Testis (tissue), 3 donors: ENCODE measurements around the gene SEMA3C. TPM values are rescaled to one million over a fixed set of nuclear protein-coding genes. Genes with fewer than 3 reads are reported as not detected.

ENCODE experiments used
- DNase-seq: peaks from one replicate; pipeline ENCODE4 v3.0.0-alpha.2; 2019
- H3K27ac ChIP-seq, 2 donors: fragments of 200-600 bp; sonication (generic); one replicate each; pipeline ENCODE4 v1.5.1; 2019
- H3K27me3 ChIP-seq: fragments of 200-600 bp; sonication (generic); one replicate; pipeline ENCODE4 v1.5.1; 2019
- H3K36me3 ChIP-seq: fragments of 200-600 bp; sonication (generic); one replicate; pipeline ENCODE4 v1.5.1; 2017; ENCODE audit warnings: low read depth; ENCODE audit errors: missing control alignments
- H3K4me1 ChIP-seq: fragments of 200-600 bp; sonication (generic); one replicate; pipeline ENCODE4 v1.5.1; 2019
- H3K4me3 ChIP-seq, 2 donors: fragments of 200-600 bp; sonication (generic); one replicate each; pipeline ENCODE4 v1.5.1; 2017 to 2019
- H3K9me3 ChIP-seq: fragments of 200-600 bp; sonication (generic); one replicate; pipeline ENCODE4 v1.5.1; 2017
- POLR2A ChIP-seq: fragments of 450-650 bp; IDR thresholded peaks from one replicate; pipeline ENCODE4 v1.6.1; 2017; ENCODE audit warnings: antibody characterized with exemption, mild to moderate bottlenecking, moderate library complexity
- WGBS, 2 donors: methylation state at CpG; one replicate each; pipeline ENCODE4 v1.1.5; 2018; 5-methylcytosine and 5-hydroxymethylcytosine counted together
- intact Hi-C: fragments of 100-400 bp; cut with DNase I; formaldehyde crosslinking; loops from one replicate; pipeline ENCODE4 v1.15.1; 2023; ENCODE audit warnings: low total_unique reads
- polyA plus RNA-seq: library from polyadenylated mRNA; stranded (reverse); fragments of 350-450 nt; fragmentation: Illumina TruSeq; extraction: RNeasy Lipid Tissue Mini Kit (QIAGEN cat#74804); gene quantifications from one replicate; pipeline ENCODE4 v1.2.3, GENCODE V29; 2014; ENCODE audit warnings: low read depth, low replicate concordance; ENCODE audit not compliant: insufficient read depth
- total RNA-seq, 2 donors: library from RNA; depleted of rRNA; stranded (reverse); fragments of >200 nt; gene quantifications; one replicate each; pipeline ENCODE4 v1.2.3, GENCODE V29; 2016
- TF ChIP-seq, protein P1 (sequence below), 3 experiments: fragments of 450-650 bp in 2 of 3; fragments of 200-600 bp in 1 of 3; sonication (generic) in 1 of 3; IDR thresholded peaks; one replicate each; pipeline ENCODE4 v1.5.1; 2016 to 2019; ENCODE audit warnings: antibody characterized with exemption in 3 of 3, mild to moderate bottlenecking in 2 of 3, moderate library complexity in 1 of 3

Gene SEMA3C
- total and polyA plus RNA-seq, 3 donors from 2014 or later: 23.1 to 113 (median 78.8) TPM

DNA sequence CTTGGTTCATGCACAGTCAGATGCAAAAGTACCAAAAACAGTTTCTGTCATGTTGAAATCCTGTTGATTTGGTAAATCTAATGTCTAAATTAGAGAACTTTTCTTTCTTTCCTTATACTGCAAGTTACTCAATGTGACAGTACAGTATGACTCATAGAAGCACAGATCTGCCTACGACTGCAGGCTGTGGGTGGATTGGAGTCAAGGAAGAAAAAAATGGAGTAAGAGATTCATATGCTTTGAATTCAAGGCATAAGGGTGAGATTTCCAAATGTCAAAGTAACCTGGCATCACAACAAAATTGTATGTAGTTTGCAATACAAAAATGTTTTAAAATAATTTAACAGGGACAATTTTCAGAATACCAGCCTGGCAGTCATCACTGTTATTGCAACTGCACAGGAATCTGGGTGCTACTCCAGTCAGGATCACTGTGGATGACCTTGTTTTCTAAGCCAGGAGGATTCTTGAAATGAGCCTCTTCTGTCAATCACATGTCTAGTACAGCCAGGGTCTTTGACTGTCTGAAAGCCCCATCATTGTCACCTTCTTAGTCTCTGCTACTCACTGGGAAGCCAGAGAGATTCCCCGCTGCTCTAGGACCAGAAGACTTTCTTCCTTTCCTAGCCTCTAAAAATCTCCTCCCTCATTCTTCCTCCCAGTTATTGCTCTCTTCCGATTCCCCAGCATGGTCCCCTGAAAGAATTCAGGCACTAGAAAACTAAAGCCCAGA, 196.8 kb downstream of the SEMA3C start:
- H3K27ac ChIP-seq: no peak overlapping the region

DNA sequence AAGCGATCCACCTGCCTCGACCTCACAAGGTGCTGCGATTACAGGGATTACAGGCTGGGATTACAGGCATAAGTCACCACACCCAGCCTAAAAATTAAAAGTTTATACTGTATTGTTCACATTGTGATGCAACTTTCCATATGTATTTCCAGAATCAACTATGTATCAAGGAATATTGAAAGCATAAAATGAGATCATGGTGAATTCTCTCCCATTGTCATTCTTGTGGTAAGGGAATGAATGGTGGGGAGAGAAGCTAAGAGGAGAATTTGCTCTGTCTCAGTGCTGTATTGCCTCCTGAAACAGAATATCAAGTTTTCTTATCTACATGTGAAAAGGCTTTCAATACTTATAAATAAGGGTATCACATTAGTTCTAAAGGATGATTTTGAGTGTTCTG, 198.7 kb downstream of the SEMA3C start:
- Histone ChIP-seq H3K36me3 (no peaks in the 10 kb centered on the region), H3K27ac (no peak overlapping the region), H3K4me3 (no peak overlapping the region), H3K9me3 (no peaks in the 10 kb centered on the region), H3K27me3 (no peaks in the 10 kb centered on the region), H3K4me1 (no peaks in the 10 kb centered on the region)
- TF ChIP-seq POLR2A: no peak
- TF ChIP-seq, protein P1, sequence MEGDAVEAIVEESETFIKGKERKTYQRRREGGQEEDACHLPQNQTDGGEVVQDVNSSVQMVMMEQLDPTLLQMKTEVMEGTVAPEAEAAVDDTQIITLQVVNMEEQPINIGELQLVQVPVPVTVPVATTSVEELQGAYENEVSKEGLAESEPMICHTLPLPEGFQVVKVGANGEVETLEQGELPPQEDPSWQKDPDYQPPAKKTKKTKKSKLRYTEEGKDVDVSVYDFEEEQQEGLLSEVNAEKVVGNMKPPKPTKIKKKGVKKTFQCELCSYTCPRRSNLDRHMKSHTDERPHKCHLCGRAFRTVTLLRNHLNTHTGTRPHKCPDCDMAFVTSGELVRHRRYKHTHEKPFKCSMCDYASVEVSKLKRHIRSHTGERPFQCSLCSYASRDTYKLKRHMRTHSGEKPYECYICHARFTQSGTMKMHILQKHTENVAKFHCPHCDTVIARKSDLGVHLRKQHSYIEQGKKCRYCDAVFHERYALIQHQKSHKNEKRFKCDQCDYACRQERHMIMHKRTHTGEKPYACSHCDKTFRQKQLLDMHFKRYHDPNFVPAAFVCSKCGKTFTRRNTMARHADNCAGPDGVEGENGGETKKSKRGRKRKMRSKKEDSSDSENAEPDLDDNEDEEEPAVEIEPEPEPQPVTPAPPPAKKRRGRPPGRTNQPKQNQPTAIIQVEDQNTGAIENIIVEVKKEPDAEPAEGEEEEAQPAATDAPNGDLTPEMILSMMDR (IDR thresholded peaks at IDR 0.05): no peak
- WGBS, 2 donors: 95 to 99% methylated on average over 3 of the region's 3 CpGs
- no peak for DNase-seq
- intact Hi-C loops: no loop called here

More for the DNA sequence above, 196.8 kb downstream of the SEMA3C start:
- 62 to 68% methylated on average over 3 of the region's 3 CpGs for WGBS, 2 donors
- Histone ChIP-seq H3K4me3 (no peak overlapping the region), H3K36me3 (no peaks in the 10 kb centered on the region), H3K4me1 (no peaks in the 10 kb centered on the region), H3K9me3 (no peaks in the 10 kb centered on the region), H3K27me3 (no peaks in the 10 kb centered on the region)
- no peak for TF ChIP-seq POLR2A
- TF ChIP-seq, protein P1 (IDR thresholded peaks at IDR 0.05): no peak
- intact Hi-C loops: no loop called here
- no peak for DNase-seq

DNA sequence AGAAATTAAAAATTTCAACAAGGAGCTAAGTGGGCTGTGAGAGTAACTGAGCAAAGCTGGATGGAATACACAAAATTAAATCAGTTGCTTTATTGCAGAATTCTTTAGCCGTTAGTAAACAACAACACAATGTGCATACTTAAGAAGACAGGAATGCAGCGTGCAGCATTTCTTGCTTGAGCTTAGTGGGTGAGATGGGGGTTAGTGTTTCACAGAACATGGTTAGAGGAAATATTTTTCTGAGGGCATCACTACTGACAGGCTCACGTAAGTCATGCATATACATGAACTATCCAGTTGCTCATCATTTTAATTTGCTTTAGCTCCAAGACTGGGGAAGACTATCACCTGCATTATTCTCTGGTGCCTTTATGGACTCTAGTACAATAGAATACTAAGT, 199.6 kb downstream of the SEMA3C start:
- Histone ChIP-seq H3K4me3 (no peak overlapping the region), H3K4me1 (no peaks in the 10 kb centered on the region), H3K36me3 (no peaks in the 10 kb centered on the region), H3K9me3 (no peaks in the 10 kb centered on the region), H3K27ac (no peak overlapping the region), H3K27me3 (no peaks in the 10 kb centered on the region)
- no peak for DNase-seq
- 89 to 92% methylated on average over 3 of the region's 3 CpGs for WGBS, 2 donors
- intact Hi-C loops: no loop called here
- TF ChIP-seq, protein P1 (IDR thresholded peaks at IDR 0.05): no peak
- TF ChIP-seq POLR2A: no peak

DNA sequence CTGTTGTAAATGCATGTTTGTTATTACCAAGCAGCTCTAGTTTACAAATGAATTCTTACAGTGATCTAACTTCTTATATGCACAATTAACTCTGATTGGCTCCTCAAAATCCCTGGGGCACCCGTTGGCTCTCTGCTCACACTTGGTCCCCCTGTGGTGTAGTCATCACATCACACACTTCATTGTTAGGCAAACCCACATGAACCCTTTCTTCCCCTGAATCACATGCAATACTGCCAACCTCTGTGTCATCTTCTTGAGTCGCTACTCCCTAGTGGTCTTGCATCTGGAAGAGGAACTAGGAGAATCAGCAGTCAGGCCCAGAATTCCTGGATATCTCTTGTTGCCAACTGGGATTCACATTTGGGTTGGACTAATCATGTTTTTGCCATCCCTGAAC, 207.3 kb downstream of the SEMA3C start:
- 75 to 83% methylated on average over 2 of the region's 2 CpGs for WGBS, 2 donors
- intact Hi-C loops: no loop called here
- Histone ChIP-seq H3K9me3 (no peaks in the 10 kb centered on the region), H3K36me3 (no peaks in the 10 kb centered on the region), H3K4me3 (no peak overlapping the region), H3K27me3 (no peaks in the 10 kb centered on the region), H3K4me1 (no peaks in the 10 kb centered on the region), H3K27ac (no peak overlapping the region)
- no peak for DNase-seq
- no peak for TF ChIP-seq POLR2A
- TF ChIP-seq, protein P1 (IDR thresholded peaks at IDR 0.05): no peak

DNA sequence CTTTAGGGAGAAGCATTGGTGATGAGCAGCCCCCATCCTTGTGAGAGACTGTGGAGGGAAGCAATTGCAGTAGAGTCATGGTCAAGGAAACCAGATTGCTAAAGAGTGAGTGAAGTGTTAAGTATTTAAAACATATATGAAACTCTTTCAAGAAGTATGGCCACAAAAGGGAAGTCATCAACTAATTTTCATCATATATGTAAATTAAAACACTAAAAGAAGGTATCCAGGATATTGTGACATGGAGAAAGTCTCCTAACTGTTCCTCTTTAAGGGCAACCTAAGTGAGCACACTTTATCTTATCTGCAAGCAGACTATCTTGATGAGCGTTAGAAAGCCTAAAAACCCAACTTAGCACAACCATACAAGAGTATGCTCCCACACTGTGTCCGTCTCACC, 210.7 kb downstream of the SEMA3C start:
- 89 to 97% methylated on average over 2 of the region's 2 CpGs for WGBS, 2 donors
- Histone ChIP-seq H3K9me3 (no peaks in the 10 kb centered on the region), H3K27ac (no peak overlapping the region), H3K4me3 (no peak overlapping the region), H3K4me1 (no peaks in the 10 kb centered on the region), H3K27me3 (no peaks in the 10 kb centered on the region), H3K36me3 (no peaks in the 10 kb centered on the region)
- TF ChIP-seq, protein P1 (IDR thresholded peaks at IDR 0.05): no peak
- no peak for TF ChIP-seq POLR2A
- intact Hi-C loops: no loop called here
- no peak for DNase-seq
